ENCODE results near the gene SYNGR3.

DNA sequence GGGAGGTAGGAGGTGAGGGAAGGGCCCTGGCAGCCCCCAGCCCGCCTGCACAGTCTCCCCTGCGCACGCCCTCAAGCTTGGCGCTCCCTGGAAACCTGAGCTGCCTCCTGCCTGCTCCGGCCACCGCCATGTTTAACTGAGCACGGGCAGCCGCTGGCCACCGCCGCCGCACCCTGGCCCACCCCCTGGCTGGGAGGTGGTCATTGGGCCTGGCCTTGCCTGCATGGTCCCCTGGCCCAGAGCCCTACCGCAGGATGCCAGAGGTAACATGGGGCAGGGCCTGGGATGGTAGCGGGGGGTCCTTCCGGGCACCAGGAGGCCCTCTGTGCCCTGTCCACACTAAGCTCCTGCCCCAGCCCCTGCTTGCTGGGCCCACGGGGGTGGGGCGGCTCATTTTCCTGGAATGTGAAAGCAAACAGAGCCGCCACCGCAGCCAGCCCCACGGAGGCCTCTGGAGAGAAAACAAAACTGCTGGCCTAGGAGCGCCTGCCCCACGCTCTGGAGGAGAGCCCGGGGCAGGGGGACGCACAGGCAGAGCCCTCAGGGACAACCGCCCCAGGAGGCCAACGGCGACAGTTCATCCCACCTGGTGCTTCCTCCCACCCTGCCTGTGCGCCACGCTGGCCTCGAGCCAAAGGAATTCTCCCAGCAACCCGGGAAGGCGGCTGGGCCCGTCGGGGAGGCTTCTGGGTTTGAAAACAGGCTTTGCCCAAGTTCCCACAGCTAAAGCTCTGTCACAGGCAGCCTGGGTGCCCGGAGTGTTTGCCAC, 45.8 kb downstream of the SYNGR3 start:
- no peak for TF ChIP-seq CTCF (optimal IDR thresholded peaks at IDR 0.05 in 1 of 3, IDR thresholded peaks at IDR 0.05 in 1 of 3, conservative IDR thresholded peaks at IDR 0.05 in 1 of 3; ENCODE audit: extremely low read depth in 1 of 3, insufficient read depth in 2 of 3, low read length in 3 of 3)
- no peak for TF ChIP-seq EZH2 (IDR thresholded peaks at IDR 0.05; ENCODE audit: low read length)
